ENCODE measurements around the gene PRG2. TPM values are rescaled to one million over a fixed set of nuclear protein-coding genes. Genes with fewer than 3 reads are reported as not detected.

The PRG2 gene
- total and polyA plus RNA-seq, 4 donors = 0.15 to 0.84 (median 0.39) TPM; not detected in 1

DNA sequence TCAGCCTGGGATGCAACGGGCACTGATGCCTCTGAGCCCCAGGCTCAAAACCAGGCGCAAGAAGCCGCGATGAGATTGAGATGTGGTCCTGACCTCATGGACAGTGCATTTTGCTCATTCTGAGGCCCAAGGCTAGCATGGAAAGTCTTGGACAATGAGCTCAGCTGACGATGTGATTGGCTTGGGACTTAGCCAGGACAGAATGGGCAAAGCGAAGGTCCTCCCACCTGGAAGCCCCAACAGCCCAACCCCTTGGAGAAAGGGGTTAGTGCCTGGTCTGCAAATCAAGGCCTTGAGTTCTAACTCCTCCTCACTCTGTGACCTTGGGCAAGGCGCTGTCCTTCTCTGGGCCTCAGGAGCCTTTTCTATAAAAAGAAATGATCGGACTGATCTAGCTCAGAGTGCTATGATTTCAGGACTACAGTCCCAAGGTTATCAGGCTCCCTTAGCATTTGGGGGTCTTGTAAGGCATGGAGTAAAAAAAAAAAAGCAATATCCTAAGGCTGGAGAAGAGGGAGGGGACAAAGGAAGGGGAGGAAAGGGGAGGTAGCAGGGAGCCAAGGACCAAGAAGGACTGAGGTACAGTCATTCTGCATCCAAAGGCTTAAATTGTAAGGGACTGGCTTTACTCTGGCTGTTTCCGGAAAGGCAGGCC is 33.8 kb upstream of the PRG2 start:
- intact Hi-C loops (cut with DNase I) = no loop called here
- peak overlapping the region in 1 of 2 donors; percentile 59 for H3K27ac ChIP-seq (ENCODE audit: low read depth in 1 of 2, low read length in 2 of 2)
- no peak overlapping the region for H3K4me3 ChIP-seq (ENCODE audit: low read length in 2 of 2)
- DNase-seq (no peak), ATAC-seq (ENCODE audit: low FRiP score) (no peak)
- WGBS, 2 donors = 76 to 79% methylated on average over 9 of the region's 9 CpGs
- peaks cover 0 to 2% of the 10 kb centered on the region in 2 donors for H3K36me3 ChIP-seq (ENCODE audit: control insufficient read depth in 1 of 2, insufficient read depth in 2 of 2, low read length in 1 of 2)
- no peaks in the 10 kb centered on the region for H3K9me3 ChIP-seq (ENCODE audit: control insufficient read depth, low read length)
- H3K4me1 ChIP-seq (ENCODE audit: control insufficient read depth in 1 of 2, insufficient read depth in 2 of 2, low read length in 2 of 2) = peaks cover 0 to 14% of the 10 kb centered on the region in 2 donors
- no peaks in the 10 kb centered on the region for H3K27me3 ChIP-seq (ENCODE audit: control insufficient read depth in 1 of 2, insufficient read depth in 2 of 2, low read length in 1 of 2)

DNA sequence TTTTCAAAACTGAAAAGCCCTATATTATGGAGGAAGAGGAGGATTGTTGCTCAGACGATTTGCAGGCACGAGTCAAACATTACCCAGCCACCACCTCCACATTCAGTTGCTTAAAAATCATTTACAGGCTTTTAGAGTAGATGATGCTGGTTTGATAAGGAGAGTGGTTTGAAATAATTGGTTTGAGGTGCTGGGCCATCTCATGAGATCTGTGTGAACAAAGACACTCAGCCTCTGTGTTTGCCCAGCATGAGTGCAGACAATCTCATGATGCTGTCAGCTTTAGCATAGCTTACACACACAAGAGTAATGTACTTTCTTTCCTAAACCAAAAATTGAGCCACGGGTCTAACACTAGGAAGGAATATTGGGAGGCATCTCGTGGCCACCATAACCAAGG is 32.2 kb upstream of the PRG2 start:
- H3K4me1 ChIP-seq (ENCODE audit: control insufficient read depth in 1 of 2, insufficient read depth in 2 of 2, low read length in 2 of 2) = peaks cover 0 to 14% of the 10 kb centered on the region in 2 donors
- H3K27me3 ChIP-seq (ENCODE audit: control insufficient read depth in 1 of 2, insufficient read depth in 2 of 2, low read length in 1 of 2) = no peaks in the 10 kb centered on the region
- no peak overlapping the region for H3K27ac ChIP-seq (ENCODE audit: low read depth in 1 of 2, low read length in 2 of 2)
- no peak for ATAC-seq (ENCODE audit: low FRiP score)
- no peak overlapping the region for H3K4me3 ChIP-seq (ENCODE audit: low read length in 2 of 2)
- intact Hi-C loops (cut with DNase I) = no loop called here
- no peaks in the 10 kb centered on the region for H3K9me3 ChIP-seq (ENCODE audit: control insufficient read depth, low read length)
- no peak for DNase-seq
- 82 to 84% methylated on average over 4 of the region's 4 CpGs for WGBS, 2 donors
- H3K36me3 ChIP-seq (ENCODE audit: control insufficient read depth in 1 of 2, insufficient read depth in 2 of 2, low read length in 1 of 2) = peaks cover 0 to 2% of the 10 kb centered on the region in 2 donors

DNA sequence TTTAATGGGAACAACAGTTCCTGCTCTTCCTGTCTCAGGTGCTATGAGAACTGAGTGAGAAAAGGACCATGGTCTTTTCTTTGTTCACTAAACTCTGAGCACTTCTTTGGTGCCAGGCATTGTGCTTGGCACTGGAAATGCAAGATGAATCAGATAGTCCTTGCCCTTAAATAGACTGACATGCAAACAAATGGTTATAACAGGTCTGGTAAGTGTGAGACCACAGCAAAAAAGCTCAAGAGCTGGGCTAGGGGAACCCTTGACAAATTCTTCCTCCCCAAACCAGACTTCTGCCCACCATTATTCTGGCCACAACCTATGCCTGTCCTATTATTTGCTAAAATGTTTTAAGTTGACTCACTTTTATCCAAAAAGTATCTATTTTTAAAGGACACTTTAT is 31.4 kb upstream of the PRG2 start:
- intact Hi-C loops (cut with DNase I) = no loop called here
- H3K4me3 ChIP-seq (ENCODE audit: low read length in 2 of 2) = no peak overlapping the region
- no peaks in the 10 kb centered on the region for H3K27me3 ChIP-seq (ENCODE audit: control insufficient read depth in 1 of 2, insufficient read depth in 2 of 2, low read length in 1 of 2)
- H3K9me3 ChIP-seq (ENCODE audit: control insufficient read depth, low read length) = no peaks in the 10 kb centered on the region
- DNase-seq = no peak
- H3K4me1 ChIP-seq (ENCODE audit: control insufficient read depth in 1 of 2, insufficient read depth in 2 of 2, low read length in 2 of 2) = peaks cover 0 to 14% of the 10 kb centered on the region in 2 donors
- no peak for ATAC-seq (ENCODE audit: low FRiP score)
- no peak overlapping the region for H3K27ac ChIP-seq (ENCODE audit: low read depth in 1 of 2, low read length in 2 of 2)
- peaks cover 0 to 2% of the 10 kb centered on the region in 2 donors for H3K36me3 ChIP-seq (ENCODE audit: control insufficient read depth in 1 of 2, insufficient read depth in 2 of 2, low read length in 1 of 2)

DNA sequence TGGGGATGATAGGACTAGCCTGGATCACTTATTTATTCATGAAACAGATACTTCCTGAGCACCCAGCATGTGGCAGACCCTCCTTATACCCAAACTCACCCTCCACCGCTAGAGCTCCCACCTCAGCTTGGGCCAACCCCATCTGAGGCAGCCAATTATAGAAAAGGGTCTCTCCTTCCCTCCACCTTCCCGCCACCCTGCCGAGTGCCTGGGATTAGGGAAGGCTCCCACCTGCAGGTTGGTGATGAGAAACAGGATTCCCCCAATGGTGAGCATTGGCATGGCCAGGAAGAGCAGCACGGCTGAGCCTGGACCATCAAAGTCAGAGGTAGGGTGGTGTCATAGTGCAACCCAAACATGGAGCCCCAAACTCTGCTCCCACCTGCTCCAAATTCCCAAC is 30.6 kb upstream of the PRG2 start:
- H3K36me3 ChIP-seq (ENCODE audit: control insufficient read depth in 1 of 2, insufficient read depth in 2 of 2, low read length in 1 of 2) = peaks cover 0 to 2% of the 10 kb centered on the region in 2 donors
- 89 to 93% methylated on average over 4 of the region's 4 CpGs for WGBS, 2 donors
- no peaks in the 10 kb centered on the region for H3K9me3 ChIP-seq (ENCODE audit: control insufficient read depth, low read length)
- H3K27me3 ChIP-seq (ENCODE audit: control insufficient read depth in 1 of 2, insufficient read depth in 2 of 2, low read length in 1 of 2) = no peaks in the 10 kb centered on the region
- intact Hi-C loops (cut with DNase I) = no loop called here
- ATAC-seq (ENCODE audit: low FRiP score) (no peak), DNase-seq (no peak)
- no peak overlapping the region for H3K4me3 ChIP-seq (ENCODE audit: low read length in 2 of 2)
- no peak overlapping the region for H3K27ac ChIP-seq (ENCODE audit: low read depth in 1 of 2, low read length in 2 of 2)
- peaks cover 0 to 11% of the 10 kb centered on the region in 2 donors for H3K4me1 ChIP-seq (ENCODE audit: control insufficient read depth in 1 of 2, insufficient read depth in 2 of 2, low read length in 2 of 2)

DNA sequence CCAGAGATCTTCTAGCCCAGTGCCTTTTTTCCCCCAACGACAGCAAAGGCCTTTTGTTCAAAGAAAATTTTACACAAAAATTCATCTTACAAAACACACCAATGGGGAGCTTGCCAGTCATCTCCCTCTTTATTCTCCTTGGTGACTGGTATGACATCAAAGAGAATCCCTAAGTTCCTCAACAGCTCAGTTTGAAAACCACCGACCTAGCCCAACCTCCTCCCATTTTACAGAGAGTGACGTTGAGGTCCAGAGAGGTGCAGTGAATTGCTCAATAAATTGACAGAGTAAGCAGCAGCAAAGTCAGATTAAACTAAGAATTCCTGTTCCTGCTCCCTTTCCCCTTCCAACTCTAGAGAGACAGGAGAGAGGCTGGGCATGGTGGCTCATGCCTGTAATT is 28.7 kb upstream of the PRG2 start:
- H3K27ac ChIP-seq (ENCODE audit: low read depth in 1 of 2, low read length in 2 of 2) = no peak overlapping the region
- intact Hi-C loops (cut with DNase I) = no loop called here
- DNase-seq (no peak), ATAC-seq (ENCODE audit: low FRiP score) (no peak)
- no peaks in the 10 kb centered on the region for H3K4me1 ChIP-seq (ENCODE audit: control insufficient read depth in 1 of 2, insufficient read depth in 2 of 2, low read length in 2 of 2)
- no peak overlapping the region for H3K4me3 ChIP-seq (ENCODE audit: low read length in 2 of 2)
- no peaks in the 10 kb centered on the region for H3K27me3 ChIP-seq (ENCODE audit: control insufficient read depth in 1 of 2, insufficient read depth in 2 of 2, low read length in 1 of 2)
- H3K9me3 ChIP-seq (ENCODE audit: control insufficient read depth, low read length) = no peaks in the 10 kb centered on the region
- H3K36me3 ChIP-seq (ENCODE audit: control insufficient read depth in 1 of 2, insufficient read depth in 2 of 2, low read length in 1 of 2) = peaks cover 2 to 10% of the 10 kb centered on the region in 2 donors
- 92 to 93% methylated on average over 3 of the region's 3 CpGs for WGBS, 2 donors

DNA sequence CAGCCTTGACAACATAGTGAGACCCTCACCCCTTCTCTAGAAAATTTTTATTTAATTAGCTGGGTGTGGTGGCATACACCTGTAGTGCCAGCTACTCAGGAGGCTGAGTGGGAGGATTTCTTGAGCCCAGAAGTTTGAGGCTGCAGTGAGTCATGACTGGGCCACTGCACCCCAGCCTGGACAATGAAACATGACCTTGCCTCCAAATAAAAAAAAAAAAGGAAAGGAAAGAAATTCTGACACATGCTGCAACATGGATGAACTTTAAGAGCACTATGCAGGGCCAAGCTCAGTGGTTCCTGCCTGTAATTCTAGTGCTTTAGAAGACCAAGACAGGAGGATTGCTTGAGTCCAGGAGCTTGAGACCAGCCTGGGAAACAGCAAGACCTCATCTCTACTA is 27.7 kb upstream of the PRG2 start:
- ATAC-seq (ENCODE audit: low FRiP score) = no peak
- no peaks in the 10 kb centered on the region for H3K9me3 ChIP-seq (ENCODE audit: control insufficient read depth, low read length)
- no peak overlapping the region for H3K4me3 ChIP-seq (ENCODE audit: low read length in 2 of 2)
- H3K27ac ChIP-seq (ENCODE audit: low read depth in 1 of 2, low read length in 2 of 2) = no peak overlapping the region
- H3K4me1 ChIP-seq (ENCODE audit: control insufficient read depth in 1 of 2, insufficient read depth in 2 of 2, low read length in 2 of 2) = no peaks in the 10 kb centered on the region
- no peak for DNase-seq
- H3K36me3 ChIP-seq (ENCODE audit: control insufficient read depth in 1 of 2, insufficient read depth in 2 of 2, low read length in 1 of 2) = peaks cover 2 to 10% of the 10 kb centered on the region in 2 donors
- intact Hi-C loops (cut with DNase I) = no loop called here
- H3K27me3 ChIP-seq (ENCODE audit: control insufficient read depth in 1 of 2, insufficient read depth in 2 of 2, low read length in 1 of 2) = no peaks in the 10 kb centered on the region

DNA sequence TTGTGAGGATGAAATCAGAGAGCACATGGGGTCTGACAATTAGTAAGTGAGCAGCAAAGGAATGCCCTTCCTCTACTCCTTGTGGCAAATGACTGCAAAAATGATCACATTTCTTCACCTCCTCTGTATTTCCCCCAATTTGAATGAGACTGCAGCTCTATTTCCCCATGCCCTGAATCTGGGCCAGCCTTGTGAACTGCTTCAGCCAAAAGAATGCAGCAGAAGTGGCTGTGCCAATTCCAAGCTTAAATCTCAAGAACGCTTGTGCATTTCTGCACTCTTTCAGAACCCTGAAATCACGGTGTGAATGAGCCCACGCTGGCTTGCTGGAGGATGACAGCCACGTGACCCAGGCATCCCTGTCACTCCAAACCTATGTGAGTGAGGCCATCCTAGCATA is 26.6 kb upstream of the PRG2 start:
- 4 to 9% methylated on average over 4 of the region's 4 CpGs for WGBS, 2 donors
- H3K9me3 ChIP-seq (ENCODE audit: control insufficient read depth, low read length) = no peaks in the 10 kb centered on the region
- H3K4me1 ChIP-seq (ENCODE audit: control insufficient read depth in 1 of 2, insufficient read depth in 2 of 2, low read length in 2 of 2) = no peaks in the 10 kb centered on the region
- intact Hi-C loops (cut with DNase I) = no loop called here
- no peaks in the 10 kb centered on the region for H3K27me3 ChIP-seq (ENCODE audit: control insufficient read depth in 1 of 2, insufficient read depth in 2 of 2, low read length in 1 of 2)
- peaks cover 2 to 10% of the 10 kb centered on the region in 2 donors for H3K36me3 ChIP-seq (ENCODE audit: control insufficient read depth in 1 of 2, insufficient read depth in 2 of 2, low read length in 1 of 2)
- no peak overlapping the region for H3K27ac ChIP-seq (ENCODE audit: low read depth in 1 of 2, low read length in 2 of 2)
- no peak overlapping the region for H3K4me3 ChIP-seq (ENCODE audit: low read length in 2 of 2)
- peak in 1 of 2 donors; percentile 62 for DNase-seq
- ATAC-seq (ENCODE audit: low FRiP score) = peak; percentile 47

DNA sequence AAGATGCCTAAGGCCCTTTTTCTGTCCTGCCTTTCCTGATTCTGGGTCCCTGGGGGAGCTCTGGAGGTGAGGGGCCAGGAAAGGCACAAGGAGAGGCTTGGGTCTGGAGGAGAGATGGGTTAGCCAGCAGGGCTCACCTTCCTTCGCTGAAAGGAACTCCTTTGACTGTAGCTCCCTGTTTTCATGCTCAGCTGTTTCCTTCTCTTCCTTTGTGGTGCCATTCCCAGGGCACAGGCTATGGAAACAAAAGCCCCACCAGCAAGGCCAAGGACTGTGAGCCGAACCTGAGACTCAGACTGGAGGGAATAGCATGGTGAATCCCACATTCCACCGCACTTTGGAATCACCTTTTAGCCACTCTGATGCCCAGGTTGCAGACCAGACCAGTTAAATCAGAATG is 26.0 kb upstream of the PRG2 start:
- 94 to 96% methylated on average over 3 of the region's 3 CpGs for WGBS, 2 donors
- intact Hi-C loops (cut with DNase I) = no loop called here
- no peak for DNase-seq
- H3K27me3 ChIP-seq (ENCODE audit: control insufficient read depth in 1 of 2, insufficient read depth in 2 of 2, low read length in 1 of 2) = no peaks in the 10 kb centered on the region
- no peaks in the 10 kb centered on the region for H3K4me1 ChIP-seq (ENCODE audit: control insufficient read depth in 1 of 2, insufficient read depth in 2 of 2, low read length in 2 of 2)
- no peaks in the 10 kb centered on the region for H3K9me3 ChIP-seq (ENCODE audit: control insufficient read depth, low read length)
- H3K27ac ChIP-seq (ENCODE audit: low read depth in 1 of 2, low read length in 2 of 2) = no peak overlapping the region
- H3K36me3 ChIP-seq (ENCODE audit: control insufficient read depth in 1 of 2, insufficient read depth in 2 of 2, low read length in 1 of 2) = peaks cover 2 to 10% of the 10 kb centered on the region in 2 donors
- no peak for ATAC-seq (ENCODE audit: low FRiP score)
- no peak overlapping the region for H3K4me3 ChIP-seq (ENCODE audit: low read length in 2 of 2)

DNA sequence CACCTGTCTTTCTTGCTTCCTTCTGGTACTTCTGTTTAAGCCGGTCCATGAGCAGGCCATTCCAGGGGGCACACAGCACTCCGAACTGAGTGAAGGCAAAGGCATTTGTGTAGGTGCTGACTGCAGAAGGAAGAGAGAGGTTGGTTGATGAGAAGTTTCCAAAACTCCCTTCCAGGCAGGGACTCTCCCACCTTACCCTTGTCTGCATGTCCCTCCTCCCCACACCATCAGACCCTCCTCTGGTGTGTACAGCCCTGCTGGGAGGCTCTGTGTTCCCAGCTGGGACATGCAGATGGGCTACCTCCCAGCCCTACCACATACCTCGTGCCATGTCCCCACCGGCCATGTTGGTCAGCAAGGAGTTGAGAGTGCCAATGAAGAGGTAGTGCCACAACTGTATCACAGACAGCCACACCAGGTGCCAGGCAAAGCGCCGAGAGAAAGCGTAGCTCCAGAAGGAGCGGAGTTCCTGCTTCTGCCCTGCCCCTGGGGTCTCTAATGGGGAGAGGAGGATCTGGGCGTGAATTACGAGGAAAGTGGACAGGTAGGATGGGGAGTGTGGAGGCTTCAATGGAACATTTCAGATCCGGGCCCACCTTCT is 24.3 kb upstream of the PRG2 start:
- DNase-seq (no peak), ATAC-seq (ENCODE audit: low FRiP score) (no peak)
- Histone ChIP-seq H3K36me3 (ENCODE audit: control insufficient read depth in 1 of 2, insufficient read depth in 2 of 2, low read length in 1 of 2) (peaks cover 2 to 13% of the 10 kb centered on the region in 2 donors), H3K27me3 (ENCODE audit: control insufficient read depth in 1 of 2, insufficient read depth in 2 of 2, low read length in 1 of 2) (no peaks in the 10 kb centered on the region), H3K27ac (ENCODE audit: low read depth in 1 of 2, low read length in 2 of 2) (no peak overlapping the region), H3K9me3 (ENCODE audit: control insufficient read depth, low read length) (no peaks in the 10 kb centered on the region), H3K4me3 (ENCODE audit: low read length in 2 of 2) (no peak overlapping the region), H3K4me1 (ENCODE audit: control insufficient read depth in 1 of 2, insufficient read depth in 2 of 2, low read length in 2 of 2) (no peaks in the 10 kb centered on the region)
- 96% methylated on average over 11 of the region's 11 CpGs for WGBS, 2 donors
- intact Hi-C loops (cut with DNase I) = no loop called here

Data from aorta (tissue), 5 donors.